Fibroblast of pulmonary artery (primary cell): ENCODE results near the gene POLN.

Experiments used
- DNase-seq: peaks from one replicate; pipeline ENCODE4 v3.0.0-alpha.2; 2010; ENCODE audit warnings: low read depth
- H3K4me3 ChIP-seq: replicated peaks from 2 replicates; pipeline ENCODE4 v1.5.1; 2011; ENCODE audit warnings: low read depth, mild to moderate bottlenecking, control low read depth, low read length, moderate library complexity
- TF ChIP-seq, protein P1 (sequence below): IDR thresholded peaks from 2 replicates; pipeline ENCODE4 v1.5.1; 2011; ENCODE audit warnings: mild to moderate bottlenecking, control low read depth, low read length, inconsistent platforms; ENCODE audit errors: missing control alignments

The POLN gene

DNA sequence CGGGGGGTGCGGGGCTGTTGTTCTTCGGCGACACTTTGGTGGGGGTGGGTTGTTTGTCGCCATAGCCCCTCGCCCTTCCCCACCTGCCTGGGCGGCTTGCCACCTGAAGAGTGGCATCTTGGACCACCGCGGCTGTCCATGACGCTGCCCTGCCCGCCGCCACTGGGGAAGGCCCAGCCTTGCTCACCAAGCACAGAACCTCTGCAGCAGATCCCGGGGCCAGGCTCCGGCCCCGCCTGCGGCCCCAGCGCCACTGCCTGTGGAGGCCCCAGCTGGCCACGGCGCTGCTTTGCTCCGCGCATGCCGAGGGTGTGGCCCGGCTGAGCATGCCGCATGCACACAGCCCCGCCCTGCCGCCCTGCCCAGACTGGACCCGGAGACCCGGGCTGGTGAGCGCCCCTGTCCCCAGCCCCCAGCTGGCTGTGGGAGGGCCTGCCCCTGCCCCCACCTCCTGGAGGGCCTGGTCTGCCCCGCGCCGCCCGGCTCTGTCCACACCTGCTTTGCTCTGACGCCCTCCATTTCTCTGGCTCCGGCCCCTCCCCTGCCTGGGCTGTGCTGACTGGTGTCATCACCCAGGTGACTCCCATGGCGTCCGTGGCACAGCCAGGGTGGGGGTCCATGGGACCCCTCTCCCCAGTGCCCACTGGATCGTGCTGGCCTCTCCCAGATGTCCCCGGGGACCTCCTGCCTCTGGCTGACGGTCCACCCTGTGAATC lies 177.5 kb downstream of the POLN start:
- TF ChIP-seq, protein P1, sequence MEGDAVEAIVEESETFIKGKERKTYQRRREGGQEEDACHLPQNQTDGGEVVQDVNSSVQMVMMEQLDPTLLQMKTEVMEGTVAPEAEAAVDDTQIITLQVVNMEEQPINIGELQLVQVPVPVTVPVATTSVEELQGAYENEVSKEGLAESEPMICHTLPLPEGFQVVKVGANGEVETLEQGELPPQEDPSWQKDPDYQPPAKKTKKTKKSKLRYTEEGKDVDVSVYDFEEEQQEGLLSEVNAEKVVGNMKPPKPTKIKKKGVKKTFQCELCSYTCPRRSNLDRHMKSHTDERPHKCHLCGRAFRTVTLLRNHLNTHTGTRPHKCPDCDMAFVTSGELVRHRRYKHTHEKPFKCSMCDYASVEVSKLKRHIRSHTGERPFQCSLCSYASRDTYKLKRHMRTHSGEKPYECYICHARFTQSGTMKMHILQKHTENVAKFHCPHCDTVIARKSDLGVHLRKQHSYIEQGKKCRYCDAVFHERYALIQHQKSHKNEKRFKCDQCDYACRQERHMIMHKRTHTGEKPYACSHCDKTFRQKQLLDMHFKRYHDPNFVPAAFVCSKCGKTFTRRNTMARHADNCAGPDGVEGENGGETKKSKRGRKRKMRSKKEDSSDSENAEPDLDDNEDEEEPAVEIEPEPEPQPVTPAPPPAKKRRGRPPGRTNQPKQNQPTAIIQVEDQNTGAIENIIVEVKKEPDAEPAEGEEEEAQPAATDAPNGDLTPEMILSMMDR, result no peak

DNA sequence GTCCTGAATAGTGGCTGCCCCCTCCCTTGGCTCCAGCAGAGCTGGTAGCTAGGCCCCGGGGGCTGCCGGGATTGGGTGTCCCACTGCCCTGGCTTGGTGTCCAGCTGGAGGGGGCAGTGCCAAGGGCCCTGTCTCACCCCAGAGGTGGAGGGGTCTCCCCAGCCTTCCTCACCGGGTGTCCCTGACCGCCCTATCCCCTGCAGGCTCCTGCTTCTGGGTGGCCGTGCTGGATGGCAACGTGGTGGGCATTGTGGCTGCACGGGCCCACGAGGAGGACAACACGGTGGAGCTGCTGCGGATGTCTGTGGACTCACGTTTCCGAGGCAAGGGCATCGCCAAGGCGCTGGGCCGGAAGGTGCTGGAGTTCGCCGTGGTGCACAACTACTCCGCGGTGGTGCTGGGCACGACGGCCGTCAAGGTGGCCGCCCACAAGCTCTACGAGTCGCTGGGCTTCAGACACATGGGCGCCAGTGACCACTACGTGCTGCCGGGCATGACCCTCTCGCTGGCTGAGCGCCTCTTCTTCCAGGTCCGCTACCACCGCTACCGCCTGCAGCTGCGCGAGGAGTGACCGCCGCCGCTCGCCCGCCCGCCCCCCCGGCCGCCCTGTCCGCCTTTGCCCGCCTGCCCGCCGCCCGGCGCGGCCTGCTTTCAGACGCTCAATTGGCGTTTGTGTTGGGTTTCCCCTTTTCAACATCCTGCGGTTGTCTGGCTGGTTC lies 178.2 kb downstream of the POLN start:
- H3K4me3 ChIP-seq, result no peak overlapping the region
- no peak for DNase-seq
- TF ChIP-seq, protein P1, result no peak

More for the DNA sequence above, 177.5 kb downstream of the POLN start:
- H3K4me3 ChIP-seq, result no peak overlapping the region
- DNase-seq, result no peak

DNA sequence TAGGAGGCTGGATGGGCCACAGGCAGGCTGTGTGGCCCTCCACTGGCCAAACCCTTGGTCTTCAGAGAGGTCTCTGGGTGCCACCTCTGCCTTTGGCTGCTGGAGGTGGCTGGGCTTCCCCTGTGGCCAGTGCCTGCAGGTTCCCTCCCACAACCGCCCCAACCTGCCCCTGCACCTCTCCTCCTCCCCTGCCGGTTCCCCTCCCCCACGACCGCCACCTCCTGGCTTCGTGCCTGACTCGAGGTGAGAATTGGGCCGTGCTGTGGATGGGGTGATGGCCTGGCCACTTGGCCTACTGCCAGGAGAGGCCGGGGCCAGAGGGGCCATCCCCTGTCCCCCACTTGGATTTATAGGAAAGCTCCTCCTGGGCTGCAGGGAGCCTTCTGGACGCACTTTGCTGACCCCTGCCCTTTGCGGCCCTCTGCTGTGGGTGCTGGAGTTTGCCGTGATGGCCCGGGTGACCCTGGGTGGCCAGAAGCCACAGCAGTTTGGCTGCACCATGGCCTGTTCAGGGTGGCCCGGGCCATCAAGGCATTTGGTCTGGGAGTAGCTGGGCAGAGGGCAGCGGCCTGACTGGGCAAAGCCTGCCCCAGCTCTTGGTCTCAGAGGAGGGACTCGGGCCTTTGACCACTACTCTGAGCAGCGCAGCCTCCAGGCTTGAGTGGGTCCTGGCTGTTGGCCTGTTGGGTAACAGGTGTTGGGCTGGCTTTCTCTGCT lies 179.0 kb downstream of the POLN start:
- no peak for DNase-seq
- no peak overlapping the region for H3K4me3 ChIP-seq
- TF ChIP-seq, protein P1, result no peak

DNA sequence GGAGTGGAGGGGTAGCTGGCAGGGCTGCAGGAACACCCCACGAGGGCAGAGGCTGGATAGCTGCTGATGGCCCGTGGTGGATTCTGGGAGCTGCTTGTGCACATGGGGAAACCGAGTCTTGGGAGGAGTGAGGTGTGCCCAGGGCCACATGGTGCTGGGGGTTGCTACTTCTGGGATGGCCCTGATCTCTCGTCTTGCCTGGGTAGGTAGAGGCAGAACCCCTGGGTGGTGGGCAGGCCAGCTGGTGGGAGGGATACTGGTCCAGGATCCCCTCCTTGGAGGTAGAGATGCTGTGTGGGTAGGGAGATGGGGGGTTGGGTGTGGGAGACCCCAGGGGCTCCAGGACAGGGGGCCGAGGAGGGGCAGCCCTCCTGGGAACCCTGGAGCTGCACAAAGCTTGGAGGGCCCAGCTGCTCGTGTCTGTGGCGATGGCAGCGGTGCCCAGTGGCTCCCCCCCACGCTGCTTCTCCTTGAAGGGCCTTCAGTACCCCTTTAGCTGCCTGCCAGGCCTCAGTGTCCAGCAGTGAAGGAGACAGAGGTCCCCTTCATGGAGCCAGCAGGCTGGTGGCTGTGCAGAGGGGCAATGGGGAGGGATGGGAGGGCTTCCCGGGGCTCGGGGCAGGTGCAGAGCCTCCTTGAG lies 179.6 kb downstream of the POLN start:
- DNase-seq, result no peak
- no peak overlapping the region for H3K4me3 ChIP-seq
- TF ChIP-seq, protein P1, result no peak

DNA sequence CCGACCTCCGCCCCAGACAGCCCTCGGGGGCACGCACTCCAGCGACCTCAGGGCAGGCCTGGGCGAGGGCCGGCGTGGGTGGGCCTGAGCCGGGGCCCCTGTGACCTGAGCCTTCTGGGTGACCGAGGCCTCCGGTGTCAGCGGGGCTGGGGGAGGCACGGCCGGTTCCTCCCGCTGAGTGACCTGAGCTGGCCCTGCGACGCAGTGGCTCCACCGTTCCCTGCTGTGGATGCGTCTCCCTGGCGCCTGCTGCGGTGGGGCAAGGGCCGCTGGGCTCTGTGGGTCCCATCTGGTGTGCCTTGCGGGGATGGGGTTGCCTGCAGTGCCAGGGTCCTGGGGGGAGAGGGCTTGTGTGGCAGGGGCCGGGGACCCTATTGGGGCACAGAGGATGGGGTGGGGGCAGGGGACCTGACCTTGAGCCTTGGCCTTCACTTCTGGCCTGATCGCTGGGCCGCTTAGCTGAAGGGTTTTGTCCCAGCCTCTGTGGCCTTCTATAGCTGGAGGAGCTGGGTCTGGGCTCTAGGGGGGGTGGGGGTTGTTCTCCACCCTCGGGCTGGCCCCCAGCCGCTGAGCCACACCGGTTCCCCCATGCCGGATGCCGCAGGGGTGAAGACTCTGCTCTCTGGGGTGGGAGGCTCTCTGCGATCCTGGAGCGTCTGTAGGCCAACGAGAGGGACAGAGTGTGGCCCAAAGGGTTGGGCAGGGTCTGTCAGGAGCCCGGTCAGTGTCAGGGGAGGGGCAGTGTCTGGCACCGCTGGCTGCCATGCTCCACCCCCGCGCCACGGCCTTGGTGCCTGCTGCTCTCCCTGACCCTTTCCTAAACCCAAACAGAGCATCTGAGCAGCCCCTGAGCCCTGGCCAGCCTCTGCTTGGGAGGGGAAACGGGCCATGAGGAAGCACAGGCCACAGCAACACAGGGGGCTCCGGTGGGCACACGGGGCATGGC lies 180.5 kb downstream of the POLN start:
- DNase-seq, result no peak
- TF ChIP-seq, protein P1, result no peak
- no peak overlapping the region for H3K4me3 ChIP-seq
